Stimulated activated naive CD4-positive, alpha-beta T cell treated with Interleukin-2 at 50 U/mL for 16 hours (primary cell): ENCODE data around the gene GP1BB.

ENCODE experiments used
- DNase-seq: peaks from one replicate; lab custom pipeline; 2025; lab: John Stamatoyannopoulos, UW

The GP1BB gene

GRCh38 chr22:19756288-19757128, 33.2 kb downstream of the GP1BB start:
- DNase-seq, result peak; percentile 43

- no peak for DNase-seq
Observed at GRCh38 chr22:19757140-19757984, 34.0 kb downstream of the GP1BB start.

GRCh38 chr22:19757985-19758895, 34.9 kb downstream of the GP1BB start:
- DNase-seq, result no peak

GRCh38 chr22:19758896-19759426, 35.6 kb downstream of the GP1BB start:
- no peak for DNase-seq

GRCh38 chr22:19759427-19760057, 36.2 kb downstream of the GP1BB start:
- no peak for DNase-seq

- no peak for DNase-seq
Observed at GRCh38 chr22:19760058-19760950, 37.0 kb downstream of the GP1BB start, which contains the start of gene TBX1. TSS of gene TBX1 (plus strand) at chr22:19760778. CDS start at chr22:19760844, 66 bp downstream.

GRCh38 chr22:19760951-19761724, 37.8 kb downstream of the GP1BB start:
- DNase-seq, result no peak

- DNase-seq, result no peak
Observed at GRCh38 chr22:19761725-19762567, 38.6 kb downstream of the GP1BB start.

GRCh38 chr22:19762568-19763457, 39.5 kb downstream of the GP1BB start:
- DNase-seq, result no peak

GRCh38 chr22:19763458-19764298, 40.3 kb downstream of the GP1BB start:
- no peak for DNase-seq

GRCh38 chr22:19764299-19764593, 40.9 kb downstream of the GP1BB start:
- no peak for DNase-seq

GRCh38 chr22:19764636-19765476, 41.5 kb downstream of the GP1BB start:
- DNase-seq, result no peak

- no peak for DNase-seq
Observed at GRCh38 chr22:19765477-19766239, 42.3 kb downstream of the GP1BB start.

- DNase-seq, result no peak
Observed at GRCh38 chr22:19766240-19766510, 42.8 kb downstream of the GP1BB start.
